NCI-H2107 (cell line): Measurements from ENCODE around the gene CPZ.

Experiments
- DNase-seq: peaks from one replicate; lab custom pipeline; 2025; lab: John Stamatoyannopoulos, UW

The CPZ gene

GRCh38 chr4:8655411-8656184, 63.0 kb downstream of the CPZ start:
- no peak for DNase-seq

- DNase-seq: no peak
These were observed 63.6 kb downstream of the CPZ start for GRCh38 chr4:8656185-8656517.

GRCh38 chr4:8656711-8657380, 64.3 kb downstream of the CPZ start:
- DNase-seq: no peak

GRCh38 chr4:8657381-8658088, 65.0 kb downstream of the CPZ start:
- no peak for DNase-seq

GRCh38 chr4:8662776-8663175, 70.2 kb downstream of the CPZ start:
- DNase-seq: no peak

- DNase-seq: no peak
These were observed 71.7 kb downstream of the CPZ start for GRCh38 chr4:8664031-8664805.

- DNase-seq: no peak
These were observed 72.4 kb downstream of the CPZ start for GRCh38 chr4:8664976-8665375.

GRCh38 chr4:8665406-8666360, 73.1 kb downstream of the CPZ start:
- DNase-seq: no peak

GRCh38 chr4:8666581-8666980, 74.0 kb downstream of the CPZ start:
- DNase-seq: no peak
